Astrocyte of the cerebellum (primary cell): Measurements from ENCODE around the gene PKIG.
A peak's percentile ranks its signal among the peaks of the same experiment; 100 is the strongest.

Experiments used
- DNase-seq: peaks from one replicate; pipeline ENCODE4 v3.0.0-alpha.2; 2011; ENCODE audit warnings: low read depth
- H3K4me3 ChIP-seq: 2 replicates; pipeline ENCODE4 v1.5.1; 2011; ENCODE audit warnings: mild to moderate bottlenecking, low read depth, low read length, moderate library complexity
- CTCF ChIP-seq: IDR thresholded peaks from 2 replicates; pipeline ENCODE4 v1.5.1; 2012; ENCODE audit warnings: low read length, low read depth, moderate library complexity, mild to moderate bottlenecking; ENCODE audit errors: missing control alignments
- in situ Hi-C: cut with HindIII; loops from 2 replicates; pipeline ENCODE4 v1.10.0; 2017; ENCODE audit warnings: low sequenced_read_pairs

The PKIG gene

GRCh38 chr20:44576297-44576696 lies 6.1 kb upstream of the PKIG start:
- DNase-seq = no peak
- peak; percentile 52 for TF ChIP-seq CTCF
- in situ Hi-C loops = no loop called here
- no peak overlapping the region for H3K4me3 ChIP-seq

GRCh38 chr20:44579313-44580081 lies 2.9 kb upstream of the PKIG start:
- no peak for TF ChIP-seq CTCF
- no peak for DNase-seq
- in situ Hi-C loops = no loop called here
- H3K4me3 ChIP-seq = no peak overlapping the region

DNA sequence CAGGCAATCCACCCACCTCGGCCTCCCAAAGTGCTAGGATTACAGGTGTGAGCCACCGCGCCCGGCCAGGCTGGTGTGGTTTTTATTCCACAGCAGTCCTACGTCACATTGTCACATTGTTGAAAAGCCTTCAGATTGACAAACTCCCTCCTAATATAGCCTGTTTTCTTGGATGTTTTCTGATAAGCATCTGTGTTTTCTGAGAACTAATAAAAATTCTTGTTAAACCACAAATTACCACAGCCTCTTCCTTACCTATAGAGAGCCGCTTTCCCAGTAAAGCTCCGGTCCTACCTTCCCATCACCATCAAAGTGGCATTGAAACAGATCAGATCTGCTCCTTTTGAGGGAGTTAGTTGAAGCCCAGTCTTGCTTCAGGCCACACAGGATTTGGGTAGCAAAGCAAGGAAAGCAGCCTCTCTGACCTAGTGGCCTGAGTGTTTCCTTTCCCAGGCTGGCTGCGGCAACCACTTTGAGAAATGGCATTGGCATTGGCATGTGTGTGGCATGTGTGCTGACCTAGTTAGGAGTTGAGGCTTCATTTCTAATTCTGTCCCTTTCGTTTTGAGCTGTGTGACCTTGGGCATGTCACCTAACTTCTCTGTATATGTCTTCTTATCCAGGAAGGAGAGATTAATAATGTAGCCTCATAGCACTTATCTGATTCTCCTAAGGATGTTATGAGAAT lies 1.7 kb upstream of the PKIG start:
- DNase-seq = no peak
- in situ Hi-C loops = no loop called here
- no peak overlapping the region for H3K4me3 ChIP-seq
- TF ChIP-seq CTCF = no peak

- no peak for TF ChIP-seq CTCF
- no peak for DNase-seq
Observed at GRCh38 chr20:44581515-44581914, 864 bp upstream of the PKIG start.

GRCh38 chr20:44583157-44583556 lies 778 bp downstream of the PKIG start:
- in situ Hi-C loops = no loop called here
- no peak for TF ChIP-seq CTCF
- no peak for DNase-seq
- H3K4me3 ChIP-seq = no peak overlapping the region

More at GRCh38 chr20:44581515-44581914, 864 bp upstream of the PKIG start:
- in situ Hi-C loops = no loop called here
- H3K4me3 ChIP-seq = no peak overlapping the region

DNA sequence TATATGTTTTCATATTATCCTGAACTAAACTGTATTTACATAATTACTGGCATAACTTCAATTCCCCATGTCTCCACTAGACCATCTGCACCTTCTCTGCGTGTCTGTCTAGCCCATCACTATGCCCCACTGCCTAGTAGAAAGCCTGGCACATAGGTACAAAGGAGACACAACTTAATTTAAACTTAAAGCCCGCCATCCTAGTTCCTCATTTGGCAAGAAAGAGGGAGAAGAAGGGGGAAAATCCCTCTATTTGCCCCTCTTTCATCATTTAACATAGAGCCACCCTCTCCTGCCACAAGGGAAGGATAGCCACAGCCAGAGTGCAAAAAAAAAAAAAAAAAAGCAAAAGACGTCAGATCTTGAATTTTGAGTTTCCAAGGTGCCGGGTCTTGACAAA lies 1.8 kb downstream of the PKIG start:
- in situ Hi-C loops = no loop called here
- no peak overlapping the region for H3K4me3 ChIP-seq
- no peak for TF ChIP-seq CTCF
- no peak for DNase-seq
